Measurements from ENCODE around the gene EIF2AK3.

EIF2AK3 gene

DNA sequence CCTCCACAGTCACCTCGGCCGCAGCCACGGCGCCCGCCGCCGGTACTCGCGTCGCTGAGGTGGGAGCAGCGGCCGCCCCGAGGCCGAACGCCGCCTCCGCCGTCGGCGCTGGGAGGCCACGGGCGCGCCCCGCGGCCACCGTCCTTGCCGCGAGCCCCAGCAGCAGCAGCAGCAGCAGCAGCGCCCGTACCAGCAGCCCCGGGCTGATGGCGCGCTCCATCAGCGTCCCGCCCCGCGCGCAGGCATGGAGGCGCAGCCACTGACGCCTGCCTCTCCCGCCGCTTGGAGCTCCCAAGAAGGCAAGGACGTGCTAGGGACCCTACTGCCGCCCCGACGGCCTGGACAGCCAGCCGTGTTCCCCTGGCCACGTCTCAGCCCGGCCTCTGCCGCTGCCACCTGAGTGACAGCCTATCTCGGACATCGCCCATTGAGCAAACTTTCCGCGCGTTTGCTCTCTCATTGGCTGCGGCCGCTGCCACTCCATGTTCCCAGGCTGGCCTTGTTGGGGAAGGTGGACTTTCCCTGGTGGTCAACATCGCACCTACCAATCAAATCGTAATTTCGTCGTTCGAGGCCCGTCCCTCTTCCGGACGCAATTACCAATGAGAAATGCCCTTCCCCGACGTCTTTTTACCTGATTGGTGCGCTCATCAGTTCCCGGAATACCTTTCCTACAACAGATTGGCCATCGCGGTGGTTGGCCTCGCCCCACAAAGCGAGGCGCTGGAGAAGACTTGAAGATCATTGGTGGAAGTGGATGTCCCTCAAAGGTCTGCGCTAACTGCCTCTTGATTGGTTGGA is at the start of gene EIF2AK3:
Gene EIF2AK3 (minus strand): TSS at position 410 of the 801 bp plus-strand sequence. CDS start 190 bp downstream, at position 220.
- ChIA-PET POLR2A (interaction anchor here (0.7 to 1.9 kb wide), 7 partner anchors 8 to 41 kb away, joined by 3 to 13 read pairs (median 4); no protein-coding TSS in a partner anchor), CTCF (interaction anchor here (1.0 to 1.6 kb wide), 3 partner anchors 20 to 41 kb away, joined by 3 to 5 read pairs (median 4); no protein-coding TSS in a partner anchor)
- TF ChIP-seq, protein P1, sequence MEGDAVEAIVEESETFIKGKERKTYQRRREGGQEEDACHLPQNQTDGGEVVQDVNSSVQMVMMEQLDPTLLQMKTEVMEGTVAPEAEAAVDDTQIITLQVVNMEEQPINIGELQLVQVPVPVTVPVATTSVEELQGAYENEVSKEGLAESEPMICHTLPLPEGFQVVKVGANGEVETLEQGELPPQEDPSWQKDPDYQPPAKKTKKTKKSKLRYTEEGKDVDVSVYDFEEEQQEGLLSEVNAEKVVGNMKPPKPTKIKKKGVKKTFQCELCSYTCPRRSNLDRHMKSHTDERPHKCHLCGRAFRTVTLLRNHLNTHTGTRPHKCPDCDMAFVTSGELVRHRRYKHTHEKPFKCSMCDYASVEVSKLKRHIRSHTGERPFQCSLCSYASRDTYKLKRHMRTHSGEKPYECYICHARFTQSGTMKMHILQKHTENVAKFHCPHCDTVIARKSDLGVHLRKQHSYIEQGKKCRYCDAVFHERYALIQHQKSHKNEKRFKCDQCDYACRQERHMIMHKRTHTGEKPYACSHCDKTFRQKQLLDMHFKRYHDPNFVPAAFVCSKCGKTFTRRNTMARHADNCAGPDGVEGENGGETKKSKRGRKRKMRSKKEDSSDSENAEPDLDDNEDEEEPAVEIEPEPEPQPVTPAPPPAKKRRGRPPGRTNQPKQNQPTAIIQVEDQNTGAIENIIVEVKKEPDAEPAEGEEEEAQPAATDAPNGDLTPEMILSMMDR (IDR thresholded peaks at IDR 0.05; ENCODE audit: control extremely low read depth, extremely low read depth, low read depth, missing control alignments) = no peak

GRCh38 chr2:88673363-88673762 is 46.1 kb upstream of the EIF2AK3 start:
- POLR2A ChIA-PET = no interaction called here
- CTCF ChIA-PET = interaction anchor here (1.0 to 11.3 kb wide), 7 partner anchors 16 to 613 kb away, joined by 3 to 184 read pairs (median 12); partner anchors contain the start of gene RPIA
- no peak for DNase-seq (ENCODE audit: extremely low spot score)
- TF ChIP-seq, protein P1 (IDR thresholded peaks at IDR 0.05; ENCODE audit: control extremely low read depth, extremely low read depth, low read depth, missing control alignments) = no peak

More for the DNA sequence above, at the start of gene EIF2AK3:
- DNase-seq (ENCODE audit: extremely low spot score) = peak; percentile 93

- CTCF ChIA-PET = interaction anchor here (0.6 to 11.3 kb wide), 44 partner anchors 9 to 611 kb away, joined by 3 to 184 read pairs (median 5); partner anchors contain the start of gene RPIA
- TF ChIP-seq, protein P1 (IDR thresholded peaks at IDR 0.05; ENCODE audit: control extremely low read depth, extremely low read depth, low read depth, missing control alignments) = peak; percentile 77
- POLR2A ChIA-PET = no interaction called here
- peak; percentile 47 for DNase-seq (ENCODE audit: extremely low spot score)
Observed at GRCh38 chr2:88671786-88672427, 44.6 kb upstream of the EIF2AK3 start.

DNA sequence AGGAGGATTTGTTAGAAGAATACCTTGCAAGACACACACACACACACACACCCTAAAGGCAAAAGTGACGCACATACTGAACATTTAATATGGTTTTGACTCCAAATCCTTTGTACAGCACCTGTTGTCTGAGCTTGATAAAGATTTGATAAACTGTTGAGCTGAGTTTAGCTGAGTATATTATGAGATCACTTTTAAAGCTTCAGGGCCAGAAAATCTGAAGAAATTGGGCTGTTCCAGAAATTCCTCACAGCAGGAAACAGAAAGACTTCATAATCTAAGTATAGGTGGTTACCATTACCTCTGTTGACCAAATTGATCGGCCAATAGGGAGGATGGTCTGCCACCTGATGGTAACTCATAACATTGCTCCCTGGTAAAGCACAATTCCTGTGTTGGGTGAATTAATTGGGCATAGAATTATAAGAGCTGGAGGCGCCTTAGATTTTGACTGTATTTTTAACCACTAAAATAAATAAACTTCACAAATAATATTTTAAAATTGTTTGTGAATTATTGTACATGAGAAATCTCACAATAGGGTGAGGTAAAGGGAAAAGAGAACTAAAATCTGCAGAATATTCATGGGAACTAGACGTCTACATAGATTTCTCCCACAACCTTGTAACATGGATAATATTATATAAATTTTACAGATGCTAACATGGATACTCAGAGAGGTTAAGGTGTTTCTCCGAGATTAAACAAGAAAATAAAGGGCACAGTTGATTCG is 42.4 kb upstream of the EIF2AK3 start:
- ChIA-PET CTCF (interaction anchor here (0.6 to 11.3 kb wide), 33 partner anchors 9 to 479 kb away, joined by 3 to 184 read pairs (median 4); partner anchors contain the start of gene RPIA), POLR2A (interaction anchor here (0.6 kb wide), 1 partner anchor 177 kb away, joined by 4 read pairs; no protein-coding TSS in a partner anchor)
- DNase-seq (ENCODE audit: extremely low spot score) = peak; percentile 57
- TF ChIP-seq, protein P1 (IDR thresholded peaks at IDR 0.05; ENCODE audit: control extremely low read depth, extremely low read depth, low read depth, missing control alignments) = peak; percentile 82

- ChIA-PET CTCF (interaction anchor here (0.7 to 11.3 kb wide), 29 partner anchors 9 to 479 kb away, joined by 3 to 184 read pairs (median 5); partner anchors contain the start of gene RPIA), POLR2A (no interaction called here)
- DNase-seq (ENCODE audit: extremely low spot score) = no peak
- TF ChIP-seq, protein P1 (IDR thresholded peaks at IDR 0.05; ENCODE audit: control extremely low read depth, extremely low read depth, low read depth, missing control alignments) = no peak
Observed at GRCh38 chr2:88668862-88669261, 41.6 kb upstream of the EIF2AK3 start.
